Measurements from ENCODE around the gene KRTAP4-11. TPM values are rescaled to one million over a fixed set of nuclear protein-coding genes. Genes with fewer than 3 reads are reported as not detected.
"Not testable (repeated sequence)": the region's sequence is repeated elsewhere in the genome, so short reads cannot be mapped to it uniquely, and the experiment has no call there.

KRTAP4-11 gene
- total and polyA plus RNA-seq, 2 of the 4 experiments (the other 2 are of a cell fraction): not detected

GRCh38 chr17:41119696-41120690, 1.8 kb upstream of the KRTAP4-11 start:
- H4K5ac ChIP-seq (ENCODE audit: low read depth, low read length); H4K91ac ChIP-seq (ENCODE audit: insufficient read depth, low read depth, low read length); H2BK5ac ChIP-seq (ENCODE audit: low read depth, low read length, poor library complexity, severe bottlenecking); in situ Hi-C loops (cut with MboI; ENCODE audit: low sequenced_read_pairs); H3K4me2 ChIP-seq (ENCODE audit: low read depth, low read length); H3K4me3 ChIP-seq (ENCODE audit: insufficient read depth, low read depth, low read length); H3K56ac ChIP-seq (ENCODE audit: extremely low read depth, insufficient read depth, low read length); H3K27ac ChIP-seq (ENCODE audit: insufficient read depth, low read length); BruUV-seq (replicated peaks); H3K9me1 ChIP-seq (ENCODE audit: insufficient read depth, low read length); H3K23ac ChIP-seq (ENCODE audit: low read depth, low read length); H2AFZ ChIP-seq (replicated peaks; ENCODE audit: low read length, poor library complexity); H2BK15ac ChIP-seq (ENCODE audit: low read depth, low read length); dilution Hi-C loops (cut with HindIII; ENCODE audit: low sequenced_read_pairs, unreplicated experiment); H2AK9ac ChIP-seq (replicated peaks; ENCODE audit: low read depth, low read length, poor library complexity); H3K36me3 ChIP-seq (ENCODE audit: control insufficient read depth, insufficient read depth, low read length); H3K14ac ChIP-seq (replicated peaks; ENCODE audit: low read depth, low read length); H3K18ac ChIP-seq (ENCODE audit: low read depth, low read length); H2AK5ac ChIP-seq (ENCODE audit: low read depth, low read length); H3K27me3 ChIP-seq (ENCODE audit: control insufficient read depth, insufficient read depth, low read length); H3K9me3 ChIP-seq (ENCODE audit: control insufficient read depth, insufficient read depth, low read length); H3K9ac ChIP-seq (ENCODE audit: low read depth, low read length); CTCF ChIA-PET; intact Hi-C loops (cut with micrococcal nuclease); H3K79me1 ChIP-seq (ENCODE audit: low read depth in 1 of 2, low read length in 2 of 2); H3K4me1 ChIP-seq (ENCODE audit: control insufficient read depth, insufficient read depth, low read length); H4K20me1 ChIP-seq (ENCODE audit: insufficient read depth, low read length); H2BK20ac ChIP-seq (ENCODE audit: low read depth, low read length): not testable (repeated sequence)
- POLR2A ChIA-PET (ENCODE audit: unreplicated experiment): interaction anchor here (0.6 kb wide), 1 partner anchor 599 kb away, joined by 3 read pairs; no protein-coding TSS in a partner anchor
- 0 out of 4 replicates have a peak overlapping the region, but pooled peaks of 1 of the 2 experiments have one; percentile 19 for H4K8ac ChIP-seq (ENCODE audit: low read depth in 2 of 2, low read length in 2 of 2)
- H3K4ac ChIP-seq (ENCODE audit: low read depth, low read length): peak overlapping the region; percentile 27; the same call in 1 of the 2 replicates
- ATAC-seq (ENCODE audit: low read depth) (peak; percentile 72), DNase-seq (peak; percentile 63)
- WGBS, 2 experiments (ENCODE audit: extremely low coverage in 2 of 2, insufficient read length in 1 of 2): no CpG with 5 or more reads among the region's 11 CpGs
- TF ChIP-seq BHLHE40 (IDR thresholded peaks at IDR 0.05; ENCODE audit: low read depth, low read length) (peak; percentile 55; the same call in 1 of the 2 replicates), MAFK (IDR thresholded peaks at IDR 0.05; ENCODE audit: low read depth, low read length) (peak; percentile 54; the same call in 1 of the 2 replicates)
- H2BK120ac ChIP-seq (ENCODE audit: low read depth, low read length): peak overlapping the region; percentile 36; the same call in 1 of the 2 replicates

Measured in IMR-90 (cell line).